Glomerular endothelial cell (primary cell): ENCODE results near the gene ADCY1. TPM values are rescaled to one million over a fixed set of nuclear protein-coding genes. Genes with fewer than 3 reads are reported as not detected.

Source experiments
- DNase-seq: peaks from one replicate; pipeline ENCODE4 v3.0.0-alpha.2; 2011; ENCODE audit warnings: low read depth, low spot score; ENCODE audit errors: extremely low read depth
- total RNA-seq: library from RNA; depleted of rRNA; stranded (reverse); fragments of >200 nt; gene quantifications from 2 replicates; pipeline ENCODE4 v1.2.3, GENCODE V29; 2015

ADCY1 gene
- total RNA-seq, 1 donor from 2014 or later, result 0.35 TPM

- DNase-seq, result no peak
These were observed 75.6 kb downstream of the ADCY1 start for GRCh38 chr7:45649560-45650346.

DNA sequence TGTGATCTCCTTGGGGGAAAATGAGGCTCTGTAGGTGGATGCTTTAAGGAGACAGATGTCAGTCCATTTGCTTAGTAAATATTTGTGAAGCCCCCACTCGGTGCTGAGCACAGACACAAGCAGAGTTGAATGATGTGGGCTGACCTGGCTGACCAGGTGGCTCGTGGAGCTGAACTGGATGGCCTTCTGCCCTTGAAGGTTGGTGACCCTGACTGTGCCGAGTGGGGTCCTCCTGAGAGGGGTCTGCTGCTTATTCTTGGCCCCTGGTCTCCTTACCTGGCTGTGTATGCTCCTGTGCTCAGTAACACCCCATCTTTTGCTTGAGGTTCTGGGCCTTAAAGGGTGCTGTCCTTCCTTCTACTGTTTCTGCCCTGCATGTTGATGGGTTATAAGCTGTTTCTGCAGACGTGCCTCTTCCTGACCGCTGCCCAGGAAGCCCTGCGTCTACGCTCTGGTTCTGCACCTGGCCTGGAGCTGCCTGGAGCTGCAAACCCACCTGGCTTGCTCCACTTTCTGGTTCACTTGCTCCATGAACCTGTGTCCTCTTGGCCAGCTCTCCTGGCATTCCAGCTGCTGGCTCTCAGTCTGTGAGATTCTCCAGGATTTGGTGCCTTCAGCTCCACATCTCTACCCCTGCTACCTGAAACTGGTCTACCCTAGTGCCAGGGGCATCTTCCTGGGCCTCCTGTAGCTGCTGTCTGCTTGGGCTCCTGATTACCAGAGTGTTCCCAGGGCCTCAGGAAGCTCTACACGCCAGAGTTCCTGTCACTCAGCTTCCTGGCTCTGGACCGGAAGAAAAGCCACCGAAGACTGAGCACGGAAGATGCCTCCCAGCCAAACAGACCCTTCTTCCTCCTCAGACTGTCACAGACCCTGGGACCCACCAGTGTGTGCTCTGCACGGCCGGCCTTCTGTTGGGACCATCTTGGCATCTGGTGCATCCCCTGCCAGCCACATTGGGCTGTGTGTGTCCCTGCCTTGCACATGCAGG, 76.5 kb downstream of the ADCY1 start:
- no peak for DNase-seq

GRCh38 chr7:45651540-45651939, 77.4 kb downstream of the ADCY1 start:
- no peak for DNase-seq

DNA sequence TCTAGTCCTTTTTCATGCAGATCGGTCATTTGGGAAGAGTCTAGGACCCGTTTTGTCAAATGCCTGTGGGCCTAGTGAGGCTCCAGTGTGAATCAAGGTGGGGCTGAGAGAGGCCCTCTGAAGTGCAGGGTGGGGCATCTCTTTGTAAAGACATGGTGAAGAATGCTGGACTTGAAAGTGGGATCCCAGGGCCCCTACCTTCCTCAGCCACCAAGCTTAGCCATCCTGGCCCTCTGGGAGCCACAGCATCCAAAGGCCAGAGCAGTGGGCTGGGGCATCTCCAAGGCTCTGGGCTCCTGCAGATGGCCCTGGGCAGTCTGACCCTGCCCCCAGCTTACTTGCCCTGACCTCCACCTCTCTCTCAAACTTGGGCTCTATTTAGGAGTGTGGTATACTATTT, 78.5 kb downstream of the ADCY1 start:
- DNase-seq, result no peak

DNA sequence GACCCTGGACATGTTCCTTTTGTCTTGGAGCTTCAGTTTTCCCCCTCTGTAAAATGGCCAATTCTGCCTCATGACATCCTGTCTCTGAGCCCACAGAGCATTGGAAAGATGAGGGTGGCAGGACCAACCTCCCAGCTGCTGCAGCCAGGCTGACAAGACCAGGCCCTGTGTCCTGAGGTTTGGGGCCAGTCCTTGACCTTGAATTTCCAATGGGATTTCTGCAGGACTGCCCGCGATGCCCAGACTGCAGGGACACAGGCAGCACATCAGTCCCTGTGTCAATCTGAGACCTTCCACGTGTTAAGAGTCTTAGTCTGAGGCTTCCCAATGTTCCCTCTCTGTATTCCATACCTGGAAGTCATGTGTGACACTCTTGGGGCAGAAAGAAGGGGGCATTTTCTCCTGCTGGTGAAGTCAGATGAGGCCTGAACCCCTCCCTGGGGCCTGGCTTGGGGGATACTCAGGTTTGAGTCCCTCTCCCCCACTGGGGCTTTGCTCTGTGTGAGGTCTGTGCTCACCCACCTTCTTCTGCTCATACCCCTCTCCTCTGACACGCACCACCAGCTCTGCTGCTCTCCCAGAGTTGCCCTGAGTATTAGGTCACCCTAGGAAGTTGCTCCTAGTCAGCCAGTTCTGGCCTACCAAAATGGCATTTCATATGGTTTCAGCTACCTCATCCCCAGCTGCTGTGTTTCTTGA, 79.2 kb downstream of the ADCY1 start:
- DNase-seq, result no peak

DNA sequence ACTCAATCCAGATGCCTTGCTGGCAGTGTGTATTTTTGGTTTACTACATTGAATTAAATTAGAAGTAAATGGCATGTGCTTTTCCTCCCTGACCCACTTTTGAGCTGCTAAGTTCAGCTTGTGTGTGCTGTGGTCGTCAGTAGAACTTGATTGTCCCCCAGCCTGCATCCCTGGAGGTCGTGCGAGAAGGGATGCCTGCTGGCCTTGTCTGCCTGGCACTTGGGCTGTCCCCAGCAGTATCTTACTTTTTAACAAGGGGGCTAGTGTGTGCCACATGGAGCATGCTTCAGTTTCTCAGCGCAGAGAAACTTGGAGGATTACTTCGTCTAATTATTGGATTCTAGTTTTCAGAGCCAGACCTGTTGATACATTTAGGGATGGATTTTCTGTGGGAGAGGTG, 80.2 kb downstream of the ADCY1 start:
- DNase-seq, result no peak

- DNase-seq, result no peak
These were observed 81.4 kb downstream of the ADCY1 start for GRCh38 chr7:45655539-45655938.

- DNase-seq, result no peak
These were observed 82.3 kb downstream of the ADCY1 start for GRCh38 chr7:45656431-45656830.

- no peak for DNase-seq
These were observed 83.1 kb downstream of the ADCY1 start for GRCh38 chr7:45657136-45657889.

- no peak for DNase-seq
These were observed 83.9 kb downstream of the ADCY1 start for GRCh38 chr7:45657890-45658715.

- no peak for DNase-seq
These were observed 84.7 kb downstream of the ADCY1 start for GRCh38 chr7:45658716-45659495.

DNA sequence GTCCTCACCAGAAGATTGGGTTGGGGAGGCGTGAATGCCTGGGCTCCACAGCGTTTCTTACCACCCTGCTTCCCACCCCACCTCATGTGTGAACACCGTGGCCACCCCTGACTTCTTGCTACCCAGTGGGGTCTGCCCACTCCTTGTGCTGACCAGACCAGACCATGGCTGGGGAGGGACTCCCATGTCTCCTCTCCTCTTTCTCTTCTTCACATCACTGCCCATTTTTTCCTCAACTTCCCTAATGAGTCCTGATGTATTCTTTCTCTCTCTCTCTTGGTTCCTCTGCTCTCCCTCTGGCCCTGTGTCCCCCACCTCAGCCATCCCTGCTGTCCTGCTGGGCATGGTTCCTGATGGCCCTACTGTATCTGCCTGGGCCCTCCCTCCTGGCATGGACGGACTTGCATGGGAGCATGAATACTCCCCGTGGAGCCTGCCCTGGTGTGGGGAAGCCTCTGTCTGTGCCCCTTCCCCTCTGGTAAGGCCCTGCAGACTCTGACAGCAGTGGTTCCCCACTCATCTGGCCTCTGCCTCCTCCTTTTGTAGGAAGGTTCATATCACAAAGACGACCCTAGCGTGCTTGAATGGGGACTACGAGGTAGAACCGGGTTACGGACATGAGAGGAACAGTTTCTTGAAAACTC, 85.5 kb downstream of the ADCY1 start:
- no peak for DNase-seq

GRCh38 chr7:45660201-45660900, 86.2 kb downstream of the ADCY1 start:
- DNase-seq, result no peak

DNA sequence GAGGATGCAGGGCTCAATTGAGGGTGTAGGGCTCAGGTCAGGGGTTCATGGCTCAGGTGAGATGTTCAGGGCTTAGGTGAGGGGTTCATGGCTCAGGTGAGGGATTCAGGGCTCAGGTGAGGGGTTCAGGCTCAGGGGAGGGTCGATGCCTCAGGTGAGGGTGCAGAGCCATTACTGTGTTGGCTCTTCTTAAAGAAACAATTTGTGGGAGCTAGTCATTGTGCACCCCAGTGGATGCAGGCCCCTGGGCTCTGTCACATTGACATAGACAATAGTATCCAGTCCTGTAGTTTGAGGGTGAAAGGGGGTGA, 86.7 kb downstream of the ADCY1 start:
- DNase-seq, result no peak

DNA sequence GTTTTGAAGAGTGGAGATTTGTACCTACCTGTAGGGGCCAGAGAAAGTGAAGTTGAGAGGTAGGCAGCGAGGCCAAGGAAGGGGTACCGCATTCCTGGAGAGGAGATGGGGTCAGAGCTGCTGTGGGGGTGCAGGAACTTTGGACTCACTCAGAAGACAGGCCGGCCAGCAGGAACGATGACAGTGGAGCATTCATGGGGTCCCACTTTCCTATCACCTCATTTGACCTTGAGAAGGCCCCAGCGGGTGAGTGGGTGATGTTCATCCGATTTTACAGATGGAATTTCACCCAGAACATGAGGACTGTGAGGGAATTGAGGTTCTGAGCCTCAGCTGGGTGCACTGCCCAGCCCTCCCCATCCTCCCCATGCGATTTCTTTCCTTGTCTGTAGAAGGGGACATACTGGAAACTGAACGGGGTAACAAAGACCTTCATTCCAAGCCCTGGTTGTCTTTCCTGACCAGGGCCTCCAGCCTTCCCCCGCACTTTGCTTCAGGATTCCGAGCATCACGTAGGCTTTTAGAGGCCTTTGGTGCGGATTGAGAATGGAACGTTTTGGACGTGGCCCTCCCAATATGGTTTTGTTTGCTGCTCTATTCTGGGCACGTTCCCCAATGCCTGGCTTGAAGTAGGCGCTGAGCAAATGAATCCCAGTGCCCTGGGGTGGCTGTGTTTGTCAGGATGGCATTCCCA, 87.3 kb downstream of the ADCY1 start:
- DNase-seq, result no peak

DNA sequence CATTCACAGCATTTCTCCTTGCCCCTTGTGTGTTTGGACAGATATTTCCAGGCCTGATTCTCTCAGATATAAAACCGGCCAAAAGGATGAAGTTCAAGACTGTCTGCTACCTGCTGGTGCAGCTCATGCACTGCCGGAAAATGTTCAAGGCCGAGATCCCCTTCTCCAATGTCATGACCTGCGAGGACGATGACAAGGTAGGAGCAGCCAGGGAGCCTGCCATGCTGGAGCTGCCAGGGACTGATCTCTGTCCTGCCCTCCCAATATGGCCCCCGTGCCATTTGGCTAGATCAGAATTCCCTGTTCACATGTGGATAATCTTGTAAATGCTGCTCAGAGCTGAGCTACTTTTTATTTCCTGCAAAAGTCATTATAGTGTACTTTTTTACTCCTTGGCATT, 87.8 kb downstream of the ADCY1 start:
- no peak for DNase-seq

DNA sequence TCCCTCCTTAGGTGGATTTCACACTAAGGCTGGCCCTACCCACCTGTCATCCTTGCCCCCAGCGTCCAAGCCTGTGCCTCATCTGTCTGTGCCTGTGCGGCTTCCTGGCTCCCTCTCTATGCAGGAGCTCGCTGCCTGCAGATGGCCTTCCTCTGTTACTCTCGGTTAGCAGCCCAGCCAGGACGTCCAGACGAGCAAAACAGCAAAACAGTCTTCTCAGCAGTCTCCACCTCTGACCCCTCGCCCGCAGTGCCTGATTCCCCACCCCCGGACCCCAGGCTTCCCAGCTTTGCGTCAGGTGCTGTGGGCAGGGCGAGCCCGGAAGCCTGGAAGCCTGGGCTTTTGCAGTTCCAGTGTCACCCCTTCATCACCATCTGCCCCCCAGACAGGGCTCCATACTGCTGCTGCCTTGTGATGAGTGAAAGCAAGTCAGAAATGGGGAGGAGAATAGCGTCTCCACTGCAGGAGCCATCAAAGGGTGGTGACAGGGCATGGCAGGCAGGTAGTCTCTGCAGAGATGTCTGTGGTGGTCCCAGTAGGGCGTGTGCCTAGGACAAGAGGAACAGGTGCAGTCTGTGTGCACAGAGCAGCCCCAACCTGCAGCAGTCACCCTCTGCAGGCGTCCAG, 88.5 kb downstream of the ADCY1 start:
- no peak for DNase-seq
